ENCODE data around the gene KRTAP21-2. TPM values are rescaled to one million over a fixed set of nuclear protein-coding genes. Genes with fewer than 3 reads are reported as not detected.
"Not testable (repeated sequence)": the region's sequence is repeated elsewhere in the genome, so short reads cannot be mapped to it uniquely, and the experiment has no call there.

KRTAP21-2 gene
- not detected for polyA plus RNA-seq (ENCODE audit: insufficient read length in 3 of 3)
- long read RNA-seq, donor 1: 0 reads
- long read RNA-seq, donor 2: 0 reads
- long read RNA-seq, donor 3: 0 reads
- long read RNA-seq, donor 4: 0 reads
- long read RNA-seq, donor 5: 0 reads
- long read RNA-seq, donor 6: 0 reads
- long read RNA-seq, donor 7: 0 reads
- long read RNA-seq, donor 8: 0 reads
- long read RNA-seq, donor 9: 0 reads
- long read RNA-seq, donor 10: 0 reads
- long read RNA-seq, donor 11: 0 reads
- long read RNA-seq, donor 12: 0 reads
- long read RNA-seq, donor 13: 0 reads
- long read RNA-seq, donor 14: 0 reads
- long read RNA-seq, donor 15: 0 reads
- long read RNA-seq, donor 16: 0 reads

DNA sequence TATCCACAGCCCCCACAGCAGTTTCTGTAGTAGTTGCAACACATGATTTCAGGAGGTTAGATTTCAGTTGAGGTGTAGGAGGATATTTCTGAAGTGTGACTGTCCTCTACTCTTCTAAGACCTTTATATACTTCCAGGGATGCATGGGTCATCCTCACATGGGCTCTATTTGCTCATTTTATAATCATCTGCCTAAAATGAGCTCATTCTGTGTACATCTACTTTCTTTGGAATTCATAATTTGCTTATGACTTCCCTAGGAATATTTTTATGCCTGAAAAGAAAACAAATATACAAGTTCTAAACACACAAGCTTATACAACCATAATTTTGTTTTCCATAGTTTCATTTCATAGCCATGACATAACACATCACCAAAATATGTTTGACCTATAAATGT lies at the start of gene KRTAP21-2:
TSS of gene KRTAP21-2 (minus strand) at position 101 of the 400 bp plus-strand sequence. CDS start at position 44, 57 bp downstream.
- DNase-seq: no peak

DNA sequence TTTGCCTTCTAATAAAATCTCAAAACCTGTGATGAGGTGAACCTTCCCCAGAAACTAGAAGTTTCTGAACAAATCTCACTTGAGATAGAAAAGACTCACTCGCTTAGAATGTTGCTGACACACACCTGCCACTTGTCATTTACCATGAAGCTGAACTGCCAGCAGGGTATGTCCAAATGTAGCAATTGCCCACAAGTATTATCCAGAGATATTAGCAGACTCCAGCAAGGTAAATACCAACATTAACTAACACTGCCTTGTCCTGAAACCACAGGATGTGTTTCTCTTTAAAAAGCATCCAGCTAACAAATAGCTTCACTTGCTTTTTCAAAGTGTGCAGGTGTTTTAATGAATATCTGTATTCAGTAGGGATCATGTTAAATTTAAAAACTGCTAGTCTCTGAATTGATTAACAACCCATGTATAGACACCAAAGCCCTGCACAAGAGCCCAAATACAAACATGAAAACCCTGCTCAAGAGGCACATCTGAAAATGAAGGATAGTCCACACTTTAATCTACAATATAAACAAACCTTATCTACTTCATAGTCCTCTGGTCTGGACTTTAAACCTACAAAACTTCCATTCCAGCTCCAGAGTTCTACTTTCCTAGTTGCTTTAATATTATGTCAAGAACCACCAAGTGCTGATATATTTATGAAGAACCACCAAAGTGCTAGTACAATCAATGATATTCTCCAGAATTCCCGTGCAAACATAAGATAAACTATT lies 46.7 kb upstream of the KRTAP21-2 start:
- DNase-seq: no peak

DNA sequence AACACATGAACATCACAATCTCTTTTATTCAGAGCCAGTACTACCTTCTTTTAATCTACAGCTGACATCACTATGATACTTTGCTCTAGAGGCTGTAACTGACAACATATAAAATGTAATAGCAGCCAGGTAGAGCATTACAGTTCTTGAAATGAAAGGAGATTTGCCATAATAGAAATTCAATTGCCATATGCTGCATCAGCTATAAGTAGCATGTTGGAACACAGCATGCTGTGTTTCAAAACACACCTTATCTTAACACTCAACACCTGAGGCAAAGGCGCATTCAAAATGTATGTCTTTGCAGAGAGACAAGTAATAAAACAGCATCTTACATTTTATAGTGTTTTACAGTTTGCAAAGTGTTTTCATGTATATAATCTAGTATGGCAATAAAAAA lies 32.2 kb upstream of the KRTAP21-2 start:
- no peak for DNase-seq

DNA sequence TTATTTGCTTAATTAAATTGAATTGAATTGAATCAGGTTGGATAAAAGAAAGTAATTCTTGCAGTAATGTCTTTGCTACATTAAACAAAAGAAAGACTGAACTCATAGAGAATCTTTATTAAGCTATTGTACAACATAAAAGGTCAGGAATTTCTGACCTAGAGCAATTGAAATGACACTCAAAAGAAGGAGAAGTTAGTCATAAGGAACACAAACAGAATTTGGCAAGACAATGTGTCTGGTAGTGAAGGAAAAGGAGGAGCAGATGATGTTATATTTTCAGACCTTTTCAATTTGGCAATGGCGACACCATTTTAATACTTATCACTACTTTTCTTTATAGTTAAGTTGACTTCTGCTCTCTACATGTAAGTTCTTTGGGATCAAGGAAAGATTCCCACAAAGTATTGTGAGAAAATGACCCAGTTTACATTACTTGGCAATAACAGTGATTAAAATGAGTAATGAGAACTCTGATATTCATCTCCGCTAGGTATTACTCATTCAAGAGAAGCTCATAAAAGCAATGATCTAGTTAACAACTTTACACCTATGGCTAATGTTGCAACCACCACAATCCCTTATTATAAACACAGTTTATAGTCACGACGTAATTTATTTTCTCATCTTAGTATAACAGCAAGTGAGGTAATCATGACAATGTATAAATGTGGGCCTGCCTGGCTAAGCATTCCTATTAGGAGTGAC lies 22.8 kb upstream of the KRTAP21-2 start:
- DNase-seq: no peak

DNA sequence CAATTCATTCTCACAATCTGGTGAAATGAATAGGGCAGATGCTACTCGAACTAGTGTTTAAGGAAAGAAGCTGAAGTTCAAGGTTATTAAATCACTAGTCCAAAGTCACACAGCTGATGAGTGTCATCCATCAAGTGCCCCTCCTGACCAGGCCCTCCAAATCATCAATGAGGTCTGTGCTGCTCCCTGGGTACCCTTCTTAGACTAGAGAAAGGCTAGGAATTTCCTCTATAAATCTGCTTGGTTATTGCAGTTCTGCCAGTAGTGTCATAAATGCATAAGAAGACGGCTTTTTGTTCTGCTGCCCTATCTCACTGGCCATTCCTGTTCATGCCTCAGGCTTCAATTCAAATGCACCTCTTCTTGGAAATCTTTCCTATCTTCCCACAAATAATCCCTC lies 13.7 kb upstream of the KRTAP21-2 start:
- DNase-seq: no peak

DNA sequence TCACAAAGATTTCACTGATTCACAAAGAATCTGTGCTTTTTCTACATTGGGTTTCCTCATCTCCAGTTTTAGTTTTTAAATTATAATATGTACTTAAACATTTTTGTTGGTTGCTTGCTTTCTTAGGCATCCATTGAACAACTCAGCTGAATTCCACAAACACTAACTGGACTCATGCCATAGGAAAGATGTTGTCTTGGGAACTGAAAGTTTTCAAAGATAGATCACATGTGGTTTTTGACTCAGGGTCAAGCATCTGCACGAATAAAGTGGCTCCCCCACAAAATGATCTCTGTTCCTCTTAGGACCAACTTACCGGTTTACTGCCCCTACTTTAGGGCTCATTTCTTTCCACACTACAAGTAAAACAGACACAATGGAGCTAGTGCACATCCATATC lies 11.2 kb upstream of the KRTAP21-2 start:
- no peak for DNase-seq

DNA sequence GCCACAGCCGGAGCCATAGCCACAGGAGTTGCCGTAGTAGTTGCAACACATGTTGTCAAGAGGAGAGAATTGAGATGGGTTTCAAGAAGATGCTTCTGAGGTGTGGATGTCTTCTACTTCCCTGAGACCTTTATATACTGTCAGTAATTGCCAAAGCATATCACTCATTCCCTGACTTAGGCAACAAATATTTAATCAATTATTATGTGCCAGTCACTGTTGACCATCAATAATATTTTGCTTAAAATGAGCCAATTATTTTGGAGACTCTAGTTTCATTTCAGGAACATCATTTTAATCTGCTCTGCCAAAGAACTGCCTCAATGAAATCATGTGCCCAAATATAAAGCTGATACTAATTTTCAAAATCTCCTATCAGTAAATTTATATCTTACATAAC lies 8.3 kb upstream of the KRTAP21-2 start, which contains the start of gene KRTAP21-1:
TSS of gene KRTAP21-1 (minus strand) at position 101 of the 400 bp plus-strand sequence. CDS start at position 51, 50 bp downstream.
- DNase-seq: not testable (repeated sequence)

DNA sequence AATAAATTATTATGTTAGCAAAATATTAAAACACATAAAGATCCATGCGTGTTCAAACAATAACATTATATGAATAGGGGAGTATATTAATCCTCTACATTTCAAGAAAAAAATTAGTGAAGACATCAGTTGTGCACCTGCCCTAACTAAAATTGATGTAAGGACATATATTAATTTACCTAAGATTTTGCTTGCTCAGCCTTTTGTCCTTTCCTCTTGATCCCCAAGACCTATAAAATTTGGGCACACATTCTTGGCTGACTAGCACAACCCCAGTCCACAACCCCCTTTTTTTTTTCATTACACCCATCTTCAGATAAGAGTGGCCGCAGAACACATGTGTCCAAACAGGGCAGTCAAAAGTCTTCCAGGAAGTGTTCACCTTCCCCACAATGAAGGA lies 6.6 kb downstream of the KRTAP21-2 start:
- no peak for DNase-seq

DNA sequence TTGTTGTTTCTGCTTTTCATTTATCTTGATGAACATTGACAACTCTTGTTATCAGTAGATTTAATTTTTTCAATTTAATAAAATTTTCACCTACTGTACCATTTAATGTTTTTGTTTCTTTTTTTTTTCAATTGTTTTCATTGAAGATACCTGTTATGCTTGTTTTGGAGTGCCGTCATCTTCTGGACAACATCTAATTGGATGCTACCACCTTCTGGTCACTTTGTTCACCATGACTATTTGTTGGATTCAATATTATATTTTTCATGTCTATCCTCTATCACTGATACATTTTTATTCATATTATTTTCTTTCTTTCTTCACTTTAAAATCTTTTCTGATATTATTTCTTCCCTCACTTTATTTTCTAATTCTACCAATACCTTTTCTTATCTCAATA lies 14.0 kb downstream of the KRTAP21-2 start:
- no peak for DNase-seq

DNA sequence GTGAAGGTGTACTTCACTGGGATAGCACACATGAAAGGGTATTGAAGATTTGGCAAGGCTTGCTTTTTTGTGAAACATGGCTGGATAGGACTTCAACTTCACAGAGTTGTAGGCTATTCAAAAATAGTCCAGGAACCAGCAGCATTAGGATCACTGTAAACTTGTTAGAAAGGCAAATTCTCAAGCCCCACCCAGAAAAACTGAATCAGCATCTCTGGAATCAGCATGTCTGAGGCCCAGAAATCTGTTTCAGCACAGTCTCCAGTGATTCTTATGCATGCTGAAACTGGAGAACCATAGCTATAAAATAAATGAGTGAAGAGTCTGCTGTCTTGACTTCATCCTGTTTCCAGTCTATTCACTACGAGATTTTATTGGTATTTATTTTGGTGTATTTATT lies 20.3 kb downstream of the KRTAP21-2 start:
- no peak for DNase-seq

DNA sequence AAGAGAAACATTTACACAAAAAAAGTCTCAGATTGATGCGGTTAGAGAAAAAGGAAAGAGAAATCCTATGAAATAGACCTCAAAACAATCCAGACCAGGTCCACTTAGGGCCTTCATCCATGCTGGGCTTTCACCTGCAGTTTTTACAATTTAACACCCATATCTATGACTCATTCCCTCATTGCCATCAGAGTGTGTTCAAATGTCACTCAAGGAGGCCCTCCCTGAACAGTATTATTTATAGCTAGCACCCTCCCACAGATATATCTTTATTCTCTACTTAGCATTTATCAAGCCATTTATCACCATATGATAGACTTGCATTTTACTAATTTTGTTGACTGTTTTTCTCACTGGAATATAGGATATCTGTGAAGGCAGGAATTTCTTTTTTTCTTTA lies 27.7 kb downstream of the KRTAP21-2 start:
- no peak for DNase-seq

DNA sequence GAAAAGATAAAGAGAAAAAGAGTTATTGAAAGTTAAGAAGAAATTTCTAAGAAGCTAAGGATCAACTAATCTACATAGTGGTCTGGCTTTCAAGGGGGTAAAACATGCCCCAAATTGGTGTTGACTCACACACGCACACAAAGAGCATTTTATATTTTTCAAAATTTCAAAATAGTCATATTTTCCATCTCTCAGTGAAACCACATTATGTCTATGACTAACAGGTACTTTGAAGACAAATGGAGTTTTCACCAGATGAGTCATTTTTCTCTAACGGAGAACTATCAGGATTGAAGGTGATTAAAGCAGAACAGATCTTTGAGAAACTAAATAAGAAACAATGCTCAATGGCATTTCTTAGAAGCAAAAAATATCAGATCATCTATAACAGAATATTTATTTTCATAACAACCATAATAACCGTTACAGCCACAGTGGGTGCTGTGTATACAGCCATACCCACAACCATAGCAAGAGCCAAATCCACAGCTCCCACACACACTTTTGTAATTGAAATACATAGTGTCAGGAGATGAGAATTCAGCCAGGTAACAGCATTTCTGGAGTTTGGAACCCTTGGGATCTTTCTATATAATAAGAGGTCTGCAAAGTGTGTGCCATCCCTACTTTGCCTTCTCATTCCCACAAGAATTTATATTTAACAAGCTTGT lies 28.7 kb downstream of the KRTAP21-2 start, which contains the start of gene KRTAP21-3:
TSS of gene KRTAP21-3 (minus strand) at position 539 of the 671 bp plus-strand sequence. CDS start at position 521, 18 bp downstream.
- no peak for DNase-seq

DNA sequence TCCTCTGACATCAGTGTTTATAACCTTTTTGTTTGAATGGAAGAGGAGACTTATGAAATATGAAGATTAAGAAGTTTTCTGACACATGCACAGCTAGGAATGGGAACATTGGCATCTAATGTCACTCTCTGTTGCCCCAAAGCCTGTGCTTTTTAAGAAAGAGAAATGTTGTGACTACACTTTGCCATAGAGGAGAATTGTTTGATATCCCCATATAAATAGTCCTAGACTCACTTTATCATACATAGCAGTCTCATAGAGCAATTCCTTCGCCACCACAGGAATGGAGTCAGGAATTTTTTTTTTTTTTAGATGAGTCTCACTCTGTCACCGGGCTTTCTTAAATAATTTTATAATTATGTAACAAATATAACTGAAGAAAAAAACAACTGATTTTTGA lies 30.0 kb downstream of the KRTAP21-2 start:
- no peak for DNase-seq

DNA sequence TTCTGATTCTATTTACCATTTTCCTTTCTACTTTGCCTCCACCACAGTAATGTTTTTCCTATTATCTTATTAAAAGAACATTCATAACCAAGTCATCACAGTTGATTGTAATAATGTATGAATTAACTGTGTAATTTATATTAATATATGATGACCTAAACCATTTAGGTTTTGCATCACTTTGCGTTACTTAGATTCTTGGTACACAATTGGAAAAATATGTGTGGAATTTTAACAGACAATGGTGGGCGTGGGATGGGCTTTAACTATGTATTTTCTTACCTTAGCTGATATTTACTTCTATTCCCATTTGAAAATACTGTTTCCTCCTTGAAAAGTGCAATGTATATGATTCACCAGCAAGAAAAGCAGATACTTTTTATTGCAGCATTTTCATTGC lies 32.1 kb downstream of the KRTAP21-2 start:
- no peak for DNase-seq

DNA sequence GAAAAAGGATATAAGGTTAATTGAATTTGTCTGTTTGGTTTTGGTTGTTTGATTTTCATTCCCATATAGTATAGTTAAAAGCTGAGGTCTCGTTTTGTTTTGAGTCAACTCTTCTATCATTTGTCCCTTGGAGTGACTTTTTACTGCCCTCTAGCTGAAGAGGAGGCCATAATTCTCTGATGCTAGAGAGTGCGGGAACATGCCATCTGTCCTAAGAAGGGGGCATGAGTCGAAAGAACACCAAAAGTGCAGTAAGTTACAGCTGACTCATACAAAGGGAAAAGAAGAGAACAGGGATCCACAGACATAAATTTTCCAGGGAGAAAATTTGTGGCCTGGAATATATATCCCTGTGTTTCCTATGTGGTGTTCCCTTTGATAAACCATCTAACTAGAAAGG lies 32.6 kb downstream of the KRTAP21-2 start:
- no peak for DNase-seq

DNA sequence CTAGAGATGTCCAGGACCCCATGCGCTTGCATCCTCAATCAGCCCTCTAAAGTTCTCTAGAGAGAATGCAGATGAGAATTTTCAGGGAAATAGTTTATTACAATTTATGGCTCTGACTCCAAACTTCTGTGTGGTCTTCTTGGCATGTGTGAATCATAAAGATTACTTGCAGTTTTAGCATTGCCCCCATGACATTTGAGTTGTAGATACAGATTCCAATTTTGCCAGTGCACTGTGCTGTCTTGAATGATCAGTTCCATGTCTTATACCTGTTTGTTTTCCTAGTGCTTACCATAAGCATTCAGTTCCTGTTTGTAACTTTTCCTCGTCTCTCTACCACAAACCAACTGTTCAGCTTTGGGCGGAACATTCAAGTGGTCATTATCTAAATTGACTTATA lies 33.3 kb downstream of the KRTAP21-2 start:
- DNase-seq: no peak

DNA sequence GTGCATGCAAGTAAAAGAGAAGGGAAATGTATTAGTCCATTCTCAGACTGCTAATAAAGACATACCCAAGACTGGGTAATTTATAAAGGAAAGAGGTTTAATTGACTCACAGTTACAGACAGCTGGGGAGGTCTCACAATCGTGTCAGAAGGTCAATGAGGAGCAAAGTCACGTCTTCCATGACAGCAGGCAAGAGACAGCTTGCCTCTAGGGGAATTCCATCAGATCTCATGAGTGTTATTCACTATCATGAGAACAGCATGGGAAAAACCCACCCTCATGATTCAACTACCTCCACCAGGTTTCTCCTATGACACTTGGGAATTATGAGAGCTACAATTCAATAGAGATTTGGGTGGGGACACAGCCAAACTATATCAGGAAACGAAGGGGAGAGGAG lies 36.6 kb downstream of the KRTAP21-2 start:
- no peak for DNase-seq

DNA sequence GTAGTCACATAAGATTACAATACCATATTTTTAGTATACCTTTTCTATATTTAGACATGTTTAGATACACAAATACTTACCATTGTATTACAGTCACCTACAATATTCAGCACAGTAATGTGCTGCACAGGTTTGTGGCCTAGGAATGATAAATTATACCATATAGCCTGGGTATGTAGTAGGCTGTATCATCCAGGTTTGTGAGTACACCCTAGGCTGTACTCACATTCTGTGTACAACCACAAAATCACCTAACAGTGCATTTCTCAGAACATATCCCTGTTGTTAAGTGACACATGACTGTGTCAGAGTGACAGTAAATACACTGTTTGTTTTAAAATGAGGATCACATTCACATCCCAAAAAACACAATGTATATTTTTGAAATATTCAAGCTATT lies 39.6 kb downstream of the KRTAP21-2 start:
- DNase-seq: no peak
